ENCODE results near the gene FN1.

DNA sequence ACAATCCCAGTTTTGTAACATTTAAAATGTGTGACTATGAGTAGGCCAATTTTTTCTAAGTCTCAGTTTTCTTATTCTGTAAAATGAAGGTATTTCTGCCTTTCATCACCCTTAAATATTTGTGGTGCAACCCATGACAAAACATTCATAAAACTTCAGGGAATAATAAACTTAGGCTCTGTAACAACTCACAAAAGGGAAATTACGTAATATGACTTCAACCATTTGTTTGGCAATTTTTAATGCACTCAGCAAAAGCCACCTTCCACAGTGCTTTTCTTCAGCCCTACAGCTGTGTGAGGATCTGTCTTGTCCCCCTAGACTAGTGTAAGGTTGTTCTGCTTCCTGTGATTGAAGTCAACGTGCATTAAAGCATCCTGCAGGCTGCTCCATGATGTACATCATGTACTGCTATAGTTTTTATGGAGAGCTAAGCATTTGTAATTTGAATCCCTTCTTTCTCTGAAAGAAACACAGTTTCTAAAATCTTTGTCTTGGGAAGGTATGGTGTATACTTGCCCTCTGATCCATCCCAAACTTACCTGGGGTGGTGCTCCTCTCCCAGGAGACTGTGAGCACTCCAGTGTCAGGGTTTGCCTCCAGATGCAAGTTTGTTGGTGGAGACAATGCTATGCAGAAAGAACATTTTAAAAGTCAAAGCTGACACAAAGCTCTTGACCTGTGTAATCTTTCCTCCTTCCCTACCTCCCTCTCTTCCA, 39.1 kb downstream of the FN1 start:
- TF ChIP-seq, protein P1, sequence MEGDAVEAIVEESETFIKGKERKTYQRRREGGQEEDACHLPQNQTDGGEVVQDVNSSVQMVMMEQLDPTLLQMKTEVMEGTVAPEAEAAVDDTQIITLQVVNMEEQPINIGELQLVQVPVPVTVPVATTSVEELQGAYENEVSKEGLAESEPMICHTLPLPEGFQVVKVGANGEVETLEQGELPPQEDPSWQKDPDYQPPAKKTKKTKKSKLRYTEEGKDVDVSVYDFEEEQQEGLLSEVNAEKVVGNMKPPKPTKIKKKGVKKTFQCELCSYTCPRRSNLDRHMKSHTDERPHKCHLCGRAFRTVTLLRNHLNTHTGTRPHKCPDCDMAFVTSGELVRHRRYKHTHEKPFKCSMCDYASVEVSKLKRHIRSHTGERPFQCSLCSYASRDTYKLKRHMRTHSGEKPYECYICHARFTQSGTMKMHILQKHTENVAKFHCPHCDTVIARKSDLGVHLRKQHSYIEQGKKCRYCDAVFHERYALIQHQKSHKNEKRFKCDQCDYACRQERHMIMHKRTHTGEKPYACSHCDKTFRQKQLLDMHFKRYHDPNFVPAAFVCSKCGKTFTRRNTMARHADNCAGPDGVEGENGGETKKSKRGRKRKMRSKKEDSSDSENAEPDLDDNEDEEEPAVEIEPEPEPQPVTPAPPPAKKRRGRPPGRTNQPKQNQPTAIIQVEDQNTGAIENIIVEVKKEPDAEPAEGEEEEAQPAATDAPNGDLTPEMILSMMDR (conservative IDR thresholded peaks at IDR 0.05) = no peak
- no peak for TF ChIP-seq ZFX (IDR thresholded peaks at IDR 0.05)

Data from C4-2B (cell line).